Measurements from ENCODE around the gene C1orf53. TPM values are rescaled to one million over a fixed set of nuclear protein-coding genes. Genes with fewer than 3 reads are reported as not detected.
A peak's percentile ranks its signal among the peaks of the same experiment; 100 is the strongest.

C1orf53 gene
- total RNA-seq, 1 experiment from 2014 or later = 1.4 TPM

- no peak overlapping the region for H3K4ac ChIP-seq (ENCODE audit: low read depth, low read length)
- no peak overlapping the region for H3K27ac Mint-ChIP-seq
- H3K4me2 ChIP-seq (ENCODE audit: insufficient read depth, insufficient read length, low read length) = peak overlapping the region; percentile 58
- no peak overlapping the region for H2AFZ ChIP-seq (ENCODE audit: low read length)
- H4K5ac ChIP-seq (ENCODE audit: insufficient read length, low read depth, low read length) = no peak overlapping the region
- H4K91ac ChIP-seq (ENCODE audit: insufficient read length, low read depth, low read length) = no peak overlapping the region
- no peak overlapping the region for H2BK20ac ChIP-seq (ENCODE audit: low read depth, low read length, poor library complexity, severe bottlenecking)
- no peak overlapping the region for H2BK12ac ChIP-seq (ENCODE audit: insufficient read length, low read depth, low read length)
- no peak overlapping the region for H2BK120ac ChIP-seq (ENCODE audit: low read depth, low read length, poor library complexity, severe bottlenecking)
- TF ChIP-seq, protein P1, sequence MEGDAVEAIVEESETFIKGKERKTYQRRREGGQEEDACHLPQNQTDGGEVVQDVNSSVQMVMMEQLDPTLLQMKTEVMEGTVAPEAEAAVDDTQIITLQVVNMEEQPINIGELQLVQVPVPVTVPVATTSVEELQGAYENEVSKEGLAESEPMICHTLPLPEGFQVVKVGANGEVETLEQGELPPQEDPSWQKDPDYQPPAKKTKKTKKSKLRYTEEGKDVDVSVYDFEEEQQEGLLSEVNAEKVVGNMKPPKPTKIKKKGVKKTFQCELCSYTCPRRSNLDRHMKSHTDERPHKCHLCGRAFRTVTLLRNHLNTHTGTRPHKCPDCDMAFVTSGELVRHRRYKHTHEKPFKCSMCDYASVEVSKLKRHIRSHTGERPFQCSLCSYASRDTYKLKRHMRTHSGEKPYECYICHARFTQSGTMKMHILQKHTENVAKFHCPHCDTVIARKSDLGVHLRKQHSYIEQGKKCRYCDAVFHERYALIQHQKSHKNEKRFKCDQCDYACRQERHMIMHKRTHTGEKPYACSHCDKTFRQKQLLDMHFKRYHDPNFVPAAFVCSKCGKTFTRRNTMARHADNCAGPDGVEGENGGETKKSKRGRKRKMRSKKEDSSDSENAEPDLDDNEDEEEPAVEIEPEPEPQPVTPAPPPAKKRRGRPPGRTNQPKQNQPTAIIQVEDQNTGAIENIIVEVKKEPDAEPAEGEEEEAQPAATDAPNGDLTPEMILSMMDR (conservative IDR thresholded peaks at IDR 0.05) = no peak
- H3K4me1 ChIP-seq (ENCODE audit: insufficient read depth, low read length) = peaks cover 6% of the 10 kb centered on the region; the same call in 1 of the 2 replicates
- no peak overlapping the region for H3K14ac ChIP-seq (ENCODE audit: insufficient read depth, low read length)
- H3K9me3 Mint-ChIP-seq = peaks cover 0 to 2% of the 10 kb centered on the region in 2 experiments; a peak in 2 of 5 replicates
- H3K27me3 ChIP-seq (ENCODE audit: insufficient read depth, low read length) = peaks cover 67% of the 10 kb centered on the region
- H3K27ac ChIP-seq (ENCODE audit: insufficient read length, low read depth, low read length) = no peak overlapping the region
- H3K27me3 Mint-ChIP-seq (ENCODE audit: low read depth) = peaks cover 95% of the 10 kb centered on the region
- no peak overlapping the region for H3K18ac ChIP-seq (ENCODE audit: insufficient read length, low read depth, low read length)
- DNase-seq = no peak
- H2AK5ac ChIP-seq (ENCODE audit: insufficient read length, low read length) = no peak overlapping the region
- H3K9me3 ChIP-seq (ENCODE audit: control insufficient read depth, low read depth, low read length) = no peaks in the 10 kb centered on the region
- no peak overlapping the region for H2BK15ac ChIP-seq (ENCODE audit: low read depth, low read length)
- H4K8ac ChIP-seq (replicated peaks; ENCODE audit: insufficient read length, low read depth, low read length) = no peak overlapping the region
- H3T11ph ChIP-seq (ENCODE audit: low read length) = no peak overlapping the region
- H3K23me2 ChIP-seq (ENCODE audit: insufficient read length, low read depth, low read length, poor library complexity, severe bottlenecking) = peaks cover 28% of the 10 kb centered on the region
- WGBS (ENCODE audit: extremely low coverage, insufficient read length, low lambda C conversion rate) = no CpG with 5 or more reads among the region's 19 CpGs
- peaks cover 56 to 68% of the 10 kb centered on the region in 2 experiments for H3K4me1 Mint-ChIP-seq
- no peak overlapping the region for H3K9ac ChIP-seq (ENCODE audit: extremely low read depth, insufficient read length, low read length)
- no peaks in the 10 kb centered on the region for H4K20me1 ChIP-seq (ENCODE audit: control insufficient read depth, insufficient read depth, insufficient read length)
- H3K23ac ChIP-seq (ENCODE audit: insufficient read length, low read depth, low read length) = no peak overlapping the region
- H2BK5ac ChIP-seq (ENCODE audit: insufficient read length, low read length) = no peak overlapping the region
- no peaks in the 10 kb centered on the region; a peak in 1 of 7 replicates for H3K36me3 Mint-ChIP-seq (ENCODE audit: insufficient read depth in 1 of 3, low read depth in 3 of 3)
- H3K4me3 Mint-ChIP-seq = peak overlapping the region; percentile 21 to 79; a peak in 3 of 5 replicates
- no peaks in the 10 kb centered on the region for H3K79me2 ChIP-seq (ENCODE audit: insufficient read depth, low read length)
- no peak overlapping the region for H3K56ac ChIP-seq (ENCODE audit: insufficient read length, low read depth, low read length)
- H3K79me1 ChIP-seq (ENCODE audit: insufficient read depth, low read depth, low read length, poor library complexity, severe bottlenecking) = no peaks in the 10 kb centered on the region
Observed at GRCh38 chr1:197920414-197921117, 18.1 kb downstream of the C1orf53 start.
